SU-DHL-6 (cell line): Measurements from ENCODE around the gene RASGRP3.

Source experiments
- EZH2phosphoT487 ChIP-seq: fragments of 200-600 bp; sonication (generic), shearing (Covaris generic); conservative IDR thresholded peaks from 2 replicates; pipeline ENCODE4 v1.6.1; 2018; ENCODE audit warnings: mild to moderate bottlenecking, antibody characterized with exemption, low read length, moderate library complexity, mixed read lengths
- TF ChIP-seq, protein P1 (sequence below): fragments of 200-600 bp; sonication (generic); IDR thresholded peaks from one replicate; pipeline ENCODE4 v1.5.1; 2017; ENCODE audit warnings: antibody characterized with exemption, mild to moderate bottlenecking, low read length, moderate library complexity; ENCODE audit not compliant: insufficient read depth, poor library complexity, severe bottlenecking

DNA sequence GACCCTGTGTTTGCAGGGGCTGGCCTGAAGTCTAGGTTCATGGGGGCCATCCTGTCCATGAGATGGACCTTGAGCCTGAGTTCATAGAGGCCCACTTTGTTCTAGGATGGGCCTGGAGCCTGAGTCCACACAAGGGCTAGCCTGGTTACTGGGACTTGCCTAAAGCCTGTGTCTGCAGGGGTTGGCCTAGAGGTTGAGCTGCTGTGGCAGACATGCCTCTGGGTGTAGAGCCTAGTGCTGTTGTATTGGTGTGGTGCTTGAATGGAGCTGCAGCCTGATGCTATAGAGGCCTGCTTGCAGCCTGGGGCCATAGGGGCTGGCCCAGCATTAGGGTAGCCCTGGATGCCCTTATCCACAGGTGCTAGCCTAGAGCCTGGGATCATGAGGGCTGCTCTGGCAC, 23.9 kb upstream of the RASGRP3 start:
- TF ChIP-seq, protein P1, sequence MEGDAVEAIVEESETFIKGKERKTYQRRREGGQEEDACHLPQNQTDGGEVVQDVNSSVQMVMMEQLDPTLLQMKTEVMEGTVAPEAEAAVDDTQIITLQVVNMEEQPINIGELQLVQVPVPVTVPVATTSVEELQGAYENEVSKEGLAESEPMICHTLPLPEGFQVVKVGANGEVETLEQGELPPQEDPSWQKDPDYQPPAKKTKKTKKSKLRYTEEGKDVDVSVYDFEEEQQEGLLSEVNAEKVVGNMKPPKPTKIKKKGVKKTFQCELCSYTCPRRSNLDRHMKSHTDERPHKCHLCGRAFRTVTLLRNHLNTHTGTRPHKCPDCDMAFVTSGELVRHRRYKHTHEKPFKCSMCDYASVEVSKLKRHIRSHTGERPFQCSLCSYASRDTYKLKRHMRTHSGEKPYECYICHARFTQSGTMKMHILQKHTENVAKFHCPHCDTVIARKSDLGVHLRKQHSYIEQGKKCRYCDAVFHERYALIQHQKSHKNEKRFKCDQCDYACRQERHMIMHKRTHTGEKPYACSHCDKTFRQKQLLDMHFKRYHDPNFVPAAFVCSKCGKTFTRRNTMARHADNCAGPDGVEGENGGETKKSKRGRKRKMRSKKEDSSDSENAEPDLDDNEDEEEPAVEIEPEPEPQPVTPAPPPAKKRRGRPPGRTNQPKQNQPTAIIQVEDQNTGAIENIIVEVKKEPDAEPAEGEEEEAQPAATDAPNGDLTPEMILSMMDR, result no peak
- TF ChIP-seq EZH2phosphoT487, result no peak
